DND-41 (cell line): ENCODE measurements around the gene ATXN1.

ENCODE experiments used
- CTCF ChIP-seq: IDR thresholded peaks from 2 replicates; pipeline ENCODE4 v1.5.1; 2012; ENCODE audit warnings: borderline replicate concordance, low read length, moderate library complexity, mild to moderate bottlenecking; ENCODE audit not compliant: poor library complexity, severe bottlenecking; ENCODE audit errors: extremely low read depth
- EZH2 ChIP-seq: IDR thresholded peaks from 3 replicates; pipeline ENCODE4 v1.6.1; 2012; ENCODE audit warnings: borderline replicate concordance, low read depth, mild to moderate bottlenecking, moderate library complexity, low read length, inconsistent platforms; ENCODE audit not compliant: severe bottlenecking

GRCh38 chr6:16656451-16656850, 104.8 kb downstream of the ATXN1 start:
- TF ChIP-seq CTCF (no peak), EZH2 (no peak)
